GM12878 (cell line): ENCODE results near the gene CCDC57. TPM values are rescaled to one million over a fixed set of nuclear protein-coding genes. Genes with fewer than 3 reads are reported as not detected.

Experiments
- ATAC-seq: fragments of 200-7000 bp; cut with Tn5 transposase; 3 replicates; pipeline ENCODE4 v1.9.1; 2020; ENCODE audit warnings: mild to moderate bottlenecking, moderate library complexity
- BruUV-seq: library from RNA; stranded (reverse); fragments of 400-500 nt; replicated peaks from 2 replicates; lab custom pipeline; 2021; lab: Mats Ljungman, UMichigan
- CTCF ChIA-PET: fragments of 300-600 bp; sonication (Branson Sonifier 250); formaldehyde crosslinking; extraction: SDS; loops from one replicate; lab custom pipeline; 2021; ENCODE audit warnings: inconsistent platforms; lab: Yijun Ruan, JAX
- POLR2A ChIA-PET: fragments of 350-600 bp; formaldehyde crosslinking; extraction: SDS; loops from one replicate; lab custom pipeline; 2021; ENCODE audit warnings: inconsistent platforms; lab: Charles Lee
- RAD21 ChIA-PET: fragments of 300-600 bp; sonication (Branson Sonifier 250); formaldehyde crosslinking; loops from one replicate; lab custom pipeline; 2023; ENCODE audit warnings: antibody characterized with exemption; ENCODE audit not compliant: unreplicated experiment; lab: Charles Lee
- SMC1A ChIA-PET: fragments of 300-600 bp; sonication (Branson Sonifier 250); formaldehyde crosslinking; loops from one replicate; lab custom pipeline; 2023; ENCODE audit not compliant: unreplicated experiment, uncharacterized antibody; lab: Charles Lee
- DNase-seq: peaks from one replicate; pipeline ENCODE4 v3.0.0-alpha.2; 2011; ENCODE audit warnings: low read depth, low spot score
- FAIRE-seq: peaks from 3 replicates; lab custom pipeline; 2011; peaks lifted over from hg19 to GRCh38; lab: Jason Lieb, UNC
- H2AFZ ChIP-seq: 2 replicates; pipeline ENCODE4 v1.6.0; 2011; ENCODE audit warnings: low read depth, low read length, control low read depth; ENCODE audit not compliant: control insufficient read depth
- H3K27ac ChIP-seq: 2 replicates; pipeline ENCODE4 v1.5.1; 2011; ENCODE audit warnings: control low read depth; ENCODE audit not compliant: control insufficient read depth, insufficient read depth
- H3K27me3 ChIP-seq, 2 experiments: replicated peaks in 1 of 2; 2 replicates each; pipeline versions ENCODE4 v1.6.0 to v1.6.1; 2011; ENCODE audit warnings: low read length in 1 of 2; ENCODE audit not compliant: control insufficient read depth in 2 of 2, insufficient read depth in 2 of 2
- H3K36me3 ChIP-seq, 2 experiments: 2 replicates each; pipeline ENCODE4 v1.5.1; 2011; ENCODE audit warnings: low read length in 1 of 2; ENCODE audit not compliant: control insufficient read depth in 2 of 2, insufficient read depth in 2 of 2
- H3K4me1 ChIP-seq: 2 replicates; pipeline ENCODE4 v1.6.1; 2011; ENCODE audit warnings: mild to moderate bottlenecking, low read length, moderate library complexity, mixed read lengths; ENCODE audit not compliant: control insufficient read depth, insufficient read depth
- H3K4me2 ChIP-seq: 2 replicates; pipeline ENCODE4 v1.6.0; 2011; ENCODE audit warnings: control low read depth; ENCODE audit not compliant: control insufficient read depth, insufficient read depth
- H3K4me3 ChIP-seq: fragments of 200-600 bp; sonication (generic); 2 replicates; pipeline ENCODE4 v1.5.1; 2016
- H3K79me2 ChIP-seq: 2 replicates; pipeline ENCODE4 v1.6.0; 2011; ENCODE audit warnings: low read length; ENCODE audit not compliant: control insufficient read depth, insufficient read depth
- H3K9ac ChIP-seq: 2 replicates; pipeline ENCODE4 v1.8.0; 2011; ENCODE audit warnings: low read length, control low read depth, mixed read lengths; ENCODE audit not compliant: control insufficient read depth, insufficient read depth
- H3K9me3 ChIP-seq: replicated peaks from 3 replicates; pipeline ENCODE4 v1.5.1; 2011; ENCODE audit warnings: mild to moderate bottlenecking, low read length; ENCODE audit not compliant: control insufficient read depth, insufficient read depth
- H4K20me1 ChIP-seq: 2 replicates; pipeline ENCODE4 v1.6.0; 2011; ENCODE audit not compliant: control insufficient read depth, insufficient read depth
- BHLHE40 ChIP-seq, 2 experiments: fragments of 450-650 bp in 1 of 2; IDR thresholded peaks; 2 replicates each; pipeline ENCODE4 v1.6.1; 2011 to 2017; ENCODE audit warnings: low read depth in 2 of 2, borderline replicate concordance in 1 of 2, improper control_type of control experiment in 1 of 2, low read length in 1 of 2, mild to moderate bottlenecking in 1 of 2
- NR2C1 ChIP-seq: fragments of 450-650 bp; IDR thresholded peaks from 2 replicates; pipeline ENCODE4 v1.6.1; 2017; ENCODE audit warnings: antibody characterized with exemption, mild to moderate bottlenecking, moderate library complexity
- POLR2AphosphoS2 ChIP-seq: IDR thresholded peaks from 2 replicates; pipeline ENCODE4 v1.6.1; 2011; ENCODE audit warnings: low read depth, mild to moderate bottlenecking, low read length, improper control_type of control experiment, moderate library complexity
- SPI1 ChIP-seq: IDR thresholded peaks from 2 replicates; pipeline ENCODE4 v1.6.1; 2011; ENCODE audit warnings: low read depth, mild to moderate bottlenecking, low read length, moderate library complexity, borderline replicate concordance; ENCODE audit not compliant: insufficient read depth
- SUZ12 ChIP-seq: fragments of 200-600 bp; sonication (generic); IDR thresholded peaks from one replicate; pipeline ENCODE4 v1.6.1; 2018; ENCODE audit warnings: antibody characterized with exemption, mild to moderate bottlenecking; ENCODE audit not compliant: unreplicated experiment
- whole genome bisulfite sequencing: methylation state at CpG from one replicate; pipeline ENCODE4 v1.1.6; 2016; ENCODE audit warnings: low lambda C conversion rate; ENCODE audit not compliant: insufficient replicate concordance, insufficient coverage; ENCODE audit errors: missing lambda C conversion rate; 5-methylcytosine and 5-hydroxymethylcytosine counted together
- in situ Hi-C: fragments of 300-500 bp; cut with MboI; formaldehyde crosslinking; loops from 9 replicates; pipeline ENCODE4 v1.14.3; 2018; ENCODE audit warnings: mixed read lengths
- intact Hi-C: fragments of 100-400 bp; cut with micrococcal nuclease; formaldehyde crosslinking; loops from one replicate; pipeline ENCODE4 v1.14.2; 2022; ENCODE audit not compliant: unreplicated experiment
- polyA plus RNA-seq, 11 experiments: library from polyadenylated mRNA; depleted of rRNA in 4 of 11; unstranded in 6 of 11; stranded (reverse) in 5 of 11; fragments of >200 nt; fragmentation: Nextera tagmentation in 4 of 11; fragmentation: Illumina TruSeq in 1 of 11; extraction: Ambion mirVana in 4 of 11; extraction: Trizol in 1 of 11; gene quantifications; 1 replicate in 1 of 11; 2 replicates in 10 of 11; pipeline versions ENCODE4 v1.2.1 to v1.2.3, GENCODE V29; 2011 to 2016; ENCODE audit warnings: inconsistent platforms in 2 of 11, missing spikeins in 2 of 11, low read depth in 1 of 11
- total RNA-seq, 4 experiments: library from RNA; depleted of rRNA in 3 of 4; stranded (reverse); fragments of >200 nt in 3 of 4; fragmentation: Illumina TruSeq in 1 of 4; extraction: Trizol in 1 of 4; gene quantifications; 2 replicates each; pipeline versions ENCODE4 v1.2.1 to v1.2.3, GENCODE V29; 2013 to 2021
- TF ChIP-seq, protein P1 (sequence below): fragments of 450-650 bp; formaldehyde crosslinking; IDR thresholded peaks from 2 replicates; pipeline ENCODE4 v1.5.0; 2022; ENCODE audit warnings: mild to moderate bottlenecking, missing genetic modification characterization
- TF ChIP-seq, protein P2 (sequence below): fragments of 450-650 bp; IDR thresholded peaks from 2 replicates; pipeline ENCODE4 v1.6.1; 2018; ENCODE audit warnings: borderline replicate concordance, mild to moderate bottlenecking; ENCODE audit not compliant: partially characterized antibody

The CCDC57 gene
- total and polyA plus RNA-seq, 10 of the 15 experiments (the other 5 are each of a cell fraction or from before 2014, with no cell fraction given) = 5.4 to 123 (median 45.8) TPM

DNA sequence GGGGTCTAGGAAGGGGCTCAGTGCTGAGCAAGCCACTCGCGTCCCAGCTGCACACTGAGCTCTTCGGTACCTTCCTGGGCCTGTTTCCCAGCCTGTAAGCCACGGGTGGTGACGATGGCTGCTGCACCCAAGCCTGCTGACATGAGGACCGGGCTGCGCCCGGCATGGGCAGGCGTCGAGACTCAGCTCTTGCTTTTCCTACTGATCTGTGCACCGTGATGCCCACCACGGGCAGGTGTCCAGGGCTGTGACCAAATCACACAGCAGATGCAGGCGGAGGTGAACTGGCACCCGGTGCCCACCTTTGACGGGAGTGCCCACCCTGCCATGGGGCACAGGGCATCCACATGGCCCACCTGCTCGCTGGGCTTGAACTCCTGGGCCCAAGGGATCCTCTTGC is 17.9 kb downstream of the CCDC57 start:
- no peak overlapping the region for H3K4me2 ChIP-seq
- intact Hi-C loops (no loop called here), in situ Hi-C loops (no loop called here)
- no peak overlapping the region for H3K9ac ChIP-seq
- FAIRE-seq (no peak), ATAC-seq (no peak), DNase-seq (no peak)
- POLR2A ChIA-PET = interaction anchor here (0.5 kb wide), 1 partner anchor 58 kb away, joined by 4 read pairs; no protein-coding TSS in a partner anchor
- peaks cover 9% of the 10 kb centered on the region for H3K4me1 ChIP-seq
- WGBS = 88% methylated on average over 15 of the region's 16 CpGs
- SMC1A ChIA-PET = no interaction called here
- no peak overlapping the region for H3K4me3 ChIP-seq
- H2AFZ ChIP-seq = no peak overlapping the region
- BruUV-seq = no TSS peak
- H3K9me3 ChIP-seq = no peaks in the 10 kb centered on the region
- no peaks in the 10 kb centered on the region for H3K27me3 ChIP-seq
- no peaks in the 10 kb centered on the region for H3K79me2 ChIP-seq
- H3K36me3 ChIP-seq = no peaks in the 10 kb centered on the region; a peak in 1 of 4 replicates
- no peak overlapping the region for H3K27ac ChIP-seq
- no peak for TF ChIP-seq NR2C1
- CTCF ChIA-PET = interaction anchor here (2.0 kb wide), 1 partner anchor 11 kb away, joined by 6 read pairs; no protein-coding TSS in a partner anchor
- H4K20me1 ChIP-seq = no peaks in the 10 kb centered on the region
- RAD21 ChIA-PET = interaction anchor here (0.6 kb wide), 1 partner anchor 387 kb away, joined by 3 read pairs; no protein-coding TSS in a partner anchor

DNA sequence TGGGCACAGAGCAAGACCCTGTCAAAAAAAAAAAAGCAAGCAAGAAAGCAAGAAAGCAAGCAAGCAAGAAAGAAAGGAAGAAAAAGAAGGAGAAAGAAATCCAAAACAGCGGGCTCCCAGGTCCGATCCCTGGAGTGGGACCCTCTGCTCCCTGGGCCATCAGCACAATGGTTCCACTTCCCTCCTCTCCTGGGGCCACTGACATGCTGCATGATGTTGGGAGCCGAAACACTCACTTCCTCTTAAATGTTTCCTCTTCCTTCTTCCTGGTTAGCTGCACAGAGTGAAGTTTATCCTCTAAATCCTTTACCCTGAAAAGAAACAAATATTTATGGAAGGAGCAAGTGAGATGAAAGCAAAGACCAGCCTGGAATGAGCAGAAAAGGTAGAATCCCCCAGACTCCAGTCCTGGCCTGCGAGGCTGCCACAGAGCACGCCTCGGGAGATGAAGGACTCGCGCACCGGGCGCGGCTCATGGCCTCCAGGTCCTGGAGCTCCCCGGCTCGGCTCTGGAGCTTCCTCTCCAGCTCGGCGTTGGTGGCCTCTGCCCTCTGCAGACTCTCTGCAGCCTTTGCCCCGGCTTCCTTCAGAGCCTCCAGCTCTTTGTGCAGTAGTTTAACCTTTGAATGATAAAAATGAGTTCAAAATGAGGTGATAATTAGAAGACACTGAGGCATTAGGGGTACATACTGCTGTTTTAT is 19.0 kb downstream of the CCDC57 start:
- intact Hi-C loops = no loop called here
- no TSS peak for BruUV-seq
- POLR2A ChIA-PET = no interaction called here
- in situ Hi-C loops = no loop called here
- Histone ChIP-seq H3K9ac (no peak overlapping the region), H4K20me1 (no peaks in the 10 kb centered on the region), H3K79me2 (no peaks in the 10 kb centered on the region), H3K4me3 (no peak overlapping the region), H2AFZ (no peak overlapping the region), H3K27ac (no peak overlapping the region), H3K4me2 (no peak overlapping the region), H3K9me3 (no peaks in the 10 kb centered on the region), H3K27me3 (no peaks in the 10 kb centered on the region), H3K4me1 (peaks cover 9% of the 10 kb centered on the region), H3K36me3 (no peaks in the 10 kb centered on the region; a peak in 1 of 4 replicates)
- peak; percentile 100 for FAIRE-seq
- WGBS = 92% methylated on average over 16 of the region's 16 CpGs
- ATAC-seq = no peak
- DNase-seq = no peak
- CTCF ChIA-PET = no interaction called here
- TF ChIP-seq SUZ12 = no peak
- TF ChIP-seq SPI1 = peak; percentile 7; the same call in 1 of the 2 replicates
- TF ChIP-seq, protein P1, sequence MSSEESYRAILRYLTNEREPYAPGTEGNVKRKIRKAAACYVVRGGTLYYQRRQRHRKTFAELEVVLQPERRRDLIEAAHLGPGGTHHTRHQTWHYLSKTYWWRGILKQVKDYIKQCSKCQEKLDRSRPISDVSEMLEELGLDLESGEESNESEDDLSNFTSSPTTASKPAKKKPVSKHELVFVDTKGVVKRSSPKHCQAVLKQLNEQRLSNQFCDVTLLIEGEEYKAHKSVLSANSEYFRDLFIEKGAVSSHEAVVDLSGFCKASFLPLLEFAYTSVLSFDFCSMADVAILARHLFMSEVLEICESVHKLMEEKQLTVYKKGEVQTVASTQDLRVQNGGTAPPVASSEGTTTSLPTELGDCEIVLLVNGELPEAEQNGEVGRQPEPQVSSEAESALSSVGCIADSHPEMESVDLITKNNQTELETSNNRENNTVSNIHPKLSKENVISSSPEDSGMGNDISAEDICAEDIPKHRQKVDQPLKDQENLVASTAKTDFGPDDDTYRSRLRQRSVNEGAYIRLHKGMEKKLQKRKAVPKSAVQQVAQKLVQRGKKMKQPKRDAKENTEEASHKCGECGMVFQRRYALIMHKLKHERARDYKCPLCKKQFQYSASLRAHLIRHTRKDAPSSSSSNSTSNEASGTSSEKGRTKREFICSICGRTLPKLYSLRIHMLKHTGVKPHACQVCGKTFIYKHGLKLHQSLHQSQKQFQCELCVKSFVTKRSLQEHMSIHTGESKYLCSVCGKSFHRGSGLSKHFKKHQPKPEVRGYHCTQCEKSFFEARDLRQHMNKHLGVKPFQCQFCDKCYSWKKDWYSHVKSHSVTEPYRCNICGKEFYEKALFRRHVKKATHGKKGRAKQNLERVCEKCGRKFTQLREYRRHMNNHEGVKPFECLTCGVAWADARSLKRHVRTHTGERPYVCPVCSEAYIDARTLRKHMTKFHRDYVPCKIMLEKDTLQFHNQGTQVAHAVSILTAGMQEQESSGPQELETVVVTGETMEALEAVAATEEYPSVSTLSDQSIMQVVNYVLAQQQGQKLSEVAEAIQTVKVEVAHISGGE (CRISPR knock-in tag) = no peak
- no peak for TF ChIP-seq POLR2AphosphoS2
- TF ChIP-seq BHLHE40 (IDR thresholded peaks at IDR 0.05; ENCODE audit: borderline replicate concordance in 1 of 2, low read depth in 2 of 2, low read length in 1 of 2) = no peak
- TF ChIP-seq NR2C1 = no peak
- TF ChIP-seq, protein P2, sequence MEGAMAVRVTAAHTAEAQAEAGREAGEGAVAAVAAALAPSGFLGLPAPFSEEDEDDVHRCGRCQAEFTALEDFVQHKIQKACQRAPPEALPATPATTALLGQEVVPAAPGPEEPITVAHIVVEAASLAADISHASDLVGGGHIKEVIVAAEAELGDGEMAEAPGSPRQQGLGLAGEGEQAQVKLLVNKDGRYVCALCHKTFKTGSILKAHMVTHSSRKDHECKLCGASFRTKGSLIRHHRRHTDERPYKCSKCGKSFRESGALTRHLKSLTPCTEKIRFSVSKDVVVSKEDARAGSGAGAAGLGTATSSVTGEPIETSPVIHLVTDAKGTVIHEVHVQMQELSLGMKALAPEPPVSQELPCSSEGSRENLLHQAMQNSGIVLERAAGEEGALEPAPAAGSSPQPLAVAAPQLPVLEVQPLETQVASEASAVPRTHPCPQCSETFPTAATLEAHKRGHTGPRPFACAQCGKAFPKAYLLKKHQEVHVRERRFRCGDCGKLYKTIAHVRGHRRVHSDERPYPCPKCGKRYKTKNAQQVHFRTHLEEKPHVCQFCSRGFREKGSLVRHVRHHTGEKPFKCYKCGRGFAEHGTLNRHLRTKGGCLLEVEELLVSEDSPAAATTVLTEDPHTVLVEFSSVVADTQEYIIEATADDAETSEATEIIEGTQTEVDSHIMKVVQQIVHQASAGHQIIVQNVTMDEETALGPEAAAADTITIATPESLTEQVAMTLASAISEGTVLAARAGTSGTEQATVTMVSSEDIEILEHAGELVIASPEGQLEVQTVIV = no peak
- SMC1A ChIA-PET = no interaction called here
- RAD21 ChIA-PET = interaction anchor here (0.8 kb wide), 1 partner anchor 63 kb away, joined by 3 read pairs; no protein-coding TSS in a partner anchor
